WTC11 (cell line): ENCODE results near the gene LRP1. TPM values are rescaled to one million over a fixed set of nuclear protein-coding genes. Genes with fewer than 3 reads are reported as not detected.

Experiments used
- ATAC-seq: fragments of 200-7000 bp; cut with Tn5 transposase; 2 replicates; pipeline ENCODE4 v1.10.0; 2021; ENCODE audit warnings: mild to moderate bottlenecking, moderate library complexity
- CTCF ChIA-PET: fragments of 300-600 bp; sonication (Branson Sonifier 250); formaldehyde crosslinking; loops from one replicate; lab custom pipeline; 2021; ENCODE audit warnings: antibody characterized with exemption; lab: Charles Lee
- POLR2A ChIA-PET: fragments of 350-600 bp; sonication (Branson Sonifier 250); formaldehyde crosslinking; loops from one replicate; lab custom pipeline; 2021; ENCODE audit warnings: antibody characterized with exemption; lab: Charles Lee
- DNase-seq: peaks from one replicate; pipeline ENCODE4 v3.0.0; 2021; ENCODE audit warnings: low spot score
- H3K27ac Mint-ChIP-seq: 2 replicates; pipeline ENCODE4 v1.8.0; 2021; ENCODE audit warnings: mixed read lengths
- H3K27me3 Mint-ChIP-seq: 2 replicates; pipeline ENCODE4 v1.8.0; 2021; ENCODE audit warnings: low read depth, mild to moderate bottlenecking, moderate library complexity, mixed read lengths
- H3K36me3 Mint-ChIP-seq: 2 replicates; pipeline ENCODE4 v1.8.0; 2021; ENCODE audit warnings: mixed read lengths
- H3K4me1 Mint-ChIP-seq: 2 replicates; pipeline ENCODE4 v1.8.0; 2022; ENCODE audit warnings: mixed read lengths
- H3K4me3 Mint-ChIP-seq: 2 replicates; pipeline ENCODE4 v1.8.0; 2021; ENCODE audit warnings: mild to moderate bottlenecking, moderate library complexity, mixed read lengths
- H3K9me3 Mint-ChIP-seq: 2 replicates; pipeline ENCODE4 v1.8.0; 2021; ENCODE audit warnings: mixed read lengths
- ARID4B ChIP-seq: sonication (generic); formaldehyde crosslinking; IDR thresholded peaks from 2 replicates; pipeline ENCODE4 v1.8.0; 2023; ENCODE audit warnings: missing genetic modification reagents, mild to moderate bottlenecking, borderline replicate concordance
- CDX4 ChIP-seq: fragments of 250-450 bp; sonication (Bioruptor Pico); IDR thresholded peaks from 2 replicates; pipeline ENCODE4 v1.9.0; 2021; ENCODE audit warnings: moderate library complexity, mild to moderate bottlenecking, inconsistent platforms, borderline replicate concordance
- IRF1 ChIP-seq: sonication (generic); formaldehyde crosslinking; IDR thresholded peaks from 2 replicates; pipeline ENCODE4 v1.8.0; 2023; ENCODE audit warnings: missing genetic modification reagents
- KAT7 ChIP-seq: sonication (generic); formaldehyde crosslinking; IDR thresholded peaks from 2 replicates; pipeline ENCODE4 v1.8.1; 2023; ENCODE audit warnings: missing genetic modification reagents, mild to moderate bottlenecking, borderline replicate concordance
- PREB ChIP-seq: sonication (generic); formaldehyde crosslinking; IDR thresholded peaks from 2 replicates; pipeline ENCODE4 v1.8.1; 2022; ENCODE audit warnings: mild to moderate bottlenecking, missing genetic modification reagents, moderate library complexity, borderline replicate concordance
- SOX15 ChIP-seq: fragments of 250-450 bp; sonication (Bioruptor Pico); IDR thresholded peaks from 2 replicates; pipeline ENCODE4 v1.9.0; 2021; ENCODE audit warnings: mild to moderate bottlenecking
- SP1 ChIP-seq: sonication (generic); formaldehyde crosslinking; conservative IDR thresholded peaks from 2 replicates; pipeline ENCODE4 v1.8.1; 2022; ENCODE audit warnings: missing genetic modification reagents
- STAT6 ChIP-seq: sonication (generic); formaldehyde crosslinking; conservative IDR thresholded peaks from 2 replicates; pipeline ENCODE4 v1.8.1; 2023; ENCODE audit warnings: mild to moderate bottlenecking, low read depth, missing genetic modification reagents, moderate library complexity
- TCF7 ChIP-seq: sonication (generic); formaldehyde crosslinking; IDR thresholded peaks from 2 replicates; pipeline ENCODE4 v1.8.0; 2022; ENCODE audit warnings: mild to moderate bottlenecking, low read depth, missing genetic modification reagents, moderate library complexity
- USF1 ChIP-seq: sonication (generic); formaldehyde crosslinking; IDR thresholded peaks from 2 replicates; pipeline ENCODE4 v1.8.0; 2022; ENCODE audit warnings: mild to moderate bottlenecking, missing genetic modification reagents
- ZBTB21 ChIP-seq: sonication (generic); formaldehyde crosslinking; IDR thresholded peaks from 2 replicates; pipeline ENCODE4 v1.8.1; 2023; ENCODE audit warnings: mild to moderate bottlenecking, missing genetic modification reagents, borderline replicate concordance
- ZNF232 ChIP-seq: sonication (generic); formaldehyde crosslinking; IDR thresholded peaks from 2 replicates; pipeline ENCODE4 v1.8.0; 2022; ENCODE audit warnings: mild to moderate bottlenecking, missing genetic modification reagents
- ZNF263 ChIP-seq: sonication (generic); formaldehyde crosslinking; IDR thresholded peaks from 2 replicates; pipeline ENCODE4 v1.8.1; 2022; ENCODE audit warnings: low read depth, mild to moderate bottlenecking, moderate library complexity, missing genetic modification reagents
- total RNA-seq: library from RNA; stranded (reverse); gene quantifications from 3 replicates; pipeline ENCODE4 v1.2.3, GENCODE V29; 2021
- TF ChIP-seq, protein P1 (sequence below): sonication (generic); formaldehyde crosslinking; IDR thresholded peaks from 2 replicates; pipeline ENCODE4 v1.8.1; 2022; ENCODE audit warnings: low read depth, missing genetic modification reagents, borderline replicate concordance
- TF ChIP-seq, protein P2 (sequence below): fragments of 250-450 bp; sonication (Bioruptor Pico); IDR thresholded peaks from 2 replicates; pipeline ENCODE4 v1.9.0; 2021; ENCODE audit warnings: mild to moderate bottlenecking
- TF ChIP-seq, protein P3 (sequence below): sonication (generic); formaldehyde crosslinking; IDR thresholded peaks from 2 replicates; pipeline ENCODE4 v1.8.1; 2023; ENCODE audit warnings: mild to moderate bottlenecking, missing genetic modification reagents, moderate library complexity

The LRP1 gene
- total RNA-seq, 1 experiment from 2014 or later = 120 TPM

DNA sequence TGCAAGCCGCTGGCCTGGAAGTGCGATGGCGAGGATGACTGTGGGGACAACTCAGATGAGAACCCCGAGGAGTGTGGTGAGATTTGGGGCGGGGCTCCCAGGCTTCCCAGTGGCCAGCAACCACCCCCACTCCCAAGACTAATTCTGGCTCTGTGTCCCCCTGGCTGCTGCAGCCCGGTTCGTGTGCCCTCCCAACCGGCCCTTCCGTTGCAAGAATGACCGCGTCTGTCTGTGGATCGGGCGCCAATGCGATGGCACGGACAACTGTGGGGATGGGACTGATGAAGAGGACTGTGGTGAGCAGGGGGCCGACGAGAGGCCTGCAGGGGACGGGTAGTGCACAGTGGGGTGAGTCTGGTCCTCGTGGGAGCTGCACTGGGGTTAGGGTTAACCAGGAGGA, 76.2 kb downstream of the LRP1 start:
- TF ChIP-seq, protein P1, sequence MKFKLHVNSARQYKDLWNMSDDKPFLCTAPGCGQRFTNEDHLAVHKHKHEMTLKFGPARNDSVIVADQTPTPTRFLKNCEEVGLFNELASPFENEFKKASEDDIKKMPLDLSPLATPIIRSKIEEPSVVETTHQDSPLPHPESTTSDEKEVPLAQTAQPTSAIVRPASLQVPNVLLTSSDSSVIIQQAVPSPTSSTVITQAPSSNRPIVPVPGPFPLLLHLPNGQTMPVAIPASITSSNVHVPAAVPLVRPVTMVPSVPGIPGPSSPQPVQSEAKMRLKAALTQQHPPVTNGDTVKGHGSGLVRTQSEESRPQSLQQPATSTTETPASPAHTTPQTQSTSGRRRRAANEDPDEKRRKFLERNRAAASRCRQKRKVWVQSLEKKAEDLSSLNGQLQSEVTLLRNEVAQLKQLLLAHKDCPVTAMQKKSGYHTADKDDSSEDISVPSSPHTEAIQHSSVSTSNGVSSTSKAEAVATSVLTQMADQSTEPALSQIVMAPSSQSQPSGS (CRISPR knock-in tag) = no peak
- TF ChIP-seq ARID4B (CRISPR knock-in tag) (no peak), ZNF232 (no peak), CDX4 (no peak), ZNF263 (CRISPR knock-in tag) (no peak), SP1 (CRISPR knock-in tag) (no peak), PREB (no peak)
- TF ChIP-seq, protein P2, sequence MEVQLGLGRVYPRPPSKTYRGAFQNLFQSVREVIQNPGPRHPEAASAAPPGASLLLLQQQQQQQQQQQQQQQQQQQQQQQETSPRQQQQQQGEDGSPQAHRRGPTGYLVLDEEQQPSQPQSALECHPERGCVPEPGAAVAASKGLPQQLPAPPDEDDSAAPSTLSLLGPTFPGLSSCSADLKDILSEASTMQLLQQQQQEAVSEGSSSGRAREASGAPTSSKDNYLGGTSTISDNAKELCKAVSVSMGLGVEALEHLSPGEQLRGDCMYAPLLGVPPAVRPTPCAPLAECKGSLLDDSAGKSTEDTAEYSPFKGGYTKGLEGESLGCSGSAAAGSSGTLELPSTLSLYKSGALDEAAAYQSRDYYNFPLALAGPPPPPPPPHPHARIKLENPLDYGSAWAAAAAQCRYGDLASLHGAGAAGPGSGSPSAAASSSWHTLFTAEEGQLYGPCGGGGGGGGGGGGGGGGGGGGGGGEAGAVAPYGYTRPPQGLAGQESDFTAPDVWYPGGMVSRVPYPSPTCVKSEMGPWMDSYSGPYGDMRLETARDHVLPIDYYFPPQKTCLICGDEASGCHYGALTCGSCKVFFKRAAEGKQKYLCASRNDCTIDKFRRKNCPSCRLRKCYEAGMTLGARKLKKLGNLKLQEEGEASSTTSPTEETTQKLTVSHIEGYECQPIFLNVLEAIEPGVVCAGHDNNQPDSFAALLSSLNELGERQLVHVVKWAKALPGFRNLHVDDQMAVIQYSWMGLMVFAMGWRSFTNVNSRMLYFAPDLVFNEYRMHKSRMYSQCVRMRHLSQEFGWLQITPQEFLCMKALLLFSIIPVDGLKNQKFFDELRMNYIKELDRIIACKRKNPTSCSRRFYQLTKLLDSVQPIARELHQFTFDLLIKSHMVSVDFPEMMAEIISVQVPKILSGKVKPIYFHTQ (CRISPR knock-in tag) = no peak
- POLR2A ChIA-PET = no interaction called here
- no peak overlapping the region for H3K4me3 Mint-ChIP-seq

DNA sequence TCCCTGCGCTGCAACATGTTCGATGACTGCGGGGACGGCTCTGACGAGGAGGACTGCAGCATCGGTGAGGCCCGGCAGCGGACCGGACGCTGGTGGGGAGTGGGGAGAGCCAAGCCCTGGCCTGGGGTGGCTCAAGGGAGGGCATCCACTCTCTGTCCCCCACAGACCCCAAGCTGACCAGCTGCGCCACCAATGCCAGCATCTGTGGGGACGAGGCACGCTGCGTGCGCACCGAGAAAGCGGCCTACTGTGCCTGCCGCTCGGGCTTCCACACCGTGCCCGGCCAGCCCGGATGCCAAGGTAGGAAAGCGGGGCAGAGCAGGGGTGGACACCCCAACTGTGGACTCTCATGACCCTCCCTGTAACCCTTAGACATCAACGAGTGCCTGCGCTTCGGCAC, 76.9 kb downstream of the LRP1 start:
- H3K36me3 Mint-ChIP-seq = peaks cover 56% of the 10 kb centered on the region
- H3K4me1 Mint-ChIP-seq = no peaks in the 10 kb centered on the region
- H3K27ac Mint-ChIP-seq = no peak overlapping the region
- CTCF ChIA-PET = no interaction called here
- no peak for DNase-seq
- POLR2A ChIA-PET = no interaction called here
- H3K4me3 Mint-ChIP-seq = no peak overlapping the region
- no peaks in the 10 kb centered on the region for H3K27me3 Mint-ChIP-seq
- TF ChIP-seq SOX15 (no peak), TCF7 (CRISPR knock-in tag) (no peak), STAT6 (CRISPR knock-in tag) (no peak), KAT7 (CRISPR knock-in tag) (no peak), ZBTB21 (CRISPR knock-in tag) (no peak), IRF1 (CRISPR knock-in tag) (no peak), USF1 (CRISPR knock-in tag) (no peak)
- TF ChIP-seq, protein P1 (CRISPR knock-in tag) = no peak
- TF ChIP-seq, protein P3, sequence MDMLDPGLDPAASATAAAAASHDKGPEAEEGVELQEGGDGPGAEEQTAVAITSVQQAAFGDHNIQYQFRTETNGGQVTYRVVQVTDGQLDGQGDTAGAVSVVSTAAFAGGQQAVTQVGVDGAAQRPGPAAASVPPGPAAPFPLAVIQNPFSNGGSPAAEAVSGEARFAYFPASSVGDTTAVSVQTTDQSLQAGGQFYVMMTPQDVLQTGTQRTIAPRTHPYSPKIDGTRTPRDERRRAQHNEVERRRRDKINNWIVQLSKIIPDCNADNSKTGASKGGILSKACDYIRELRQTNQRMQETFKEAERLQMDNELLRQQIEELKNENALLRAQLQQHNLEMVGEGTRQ (CRISPR knock-in tag) = no peak
- TF ChIP-seq, all 79 proteins: peak for 0
- ATAC-seq = no peak
- no peaks in the 10 kb centered on the region for H3K9me3 Mint-ChIP-seq

More for the DNA sequence above, 76.2 kb downstream of the LRP1 start:
- Mint-ChIP-seq H3K9me3 (no peaks in the 10 kb centered on the region), H3K27me3 (no peaks in the 10 kb centered on the region), H3K27ac (no peak overlapping the region), H3K36me3 (peaks cover 58% of the 10 kb centered on the region), H3K4me1 (no peaks in the 10 kb centered on the region)
- no peak for DNase-seq
- CTCF ChIA-PET = no interaction called here
- no peak for ATAC-seq
